ENCODE results near the gene ZNF429.

GRCh38 chr19:21602082-21602658, 96.8 kb downstream of the ZNF429 start:
- TF ChIP-seq CTCF (IDR thresholded peaks at IDR 0.05; ENCODE audit: low read depth, low read length) = no peak
- TF ChIP-seq MAX (IDR thresholded peaks at IDR 0.05; ENCODE audit: low read depth, low read length) = no peak

All from NB4 (cell line).